ENCODE measurements around the gene PAX7.

The PAX7 gene

GRCh38 chr1:18731591-18732235 is 101.1 kb downstream of the PAX7 start:
- peaks cover 13% of the 10 kb centered on the region; the same call in 1 of the 2 replicates for H4K20me1 ChIP-seq (ENCODE audit: insufficient read depth, low read length)

GRCh38 chr1:18732686-18733085 is 102.0 kb downstream of the PAX7 start:
- no peaks in the 10 kb centered on the region for H3K4me1 ChIP-seq (ENCODE audit: insufficient read depth, low read length)
- H3K9me3 ChIP-seq (ENCODE audit: insufficient read depth, low read length, severe bottlenecking): no peaks in the 10 kb centered on the region
- H3K4me2 ChIP-seq (ENCODE audit: insufficient read depth, low read length): no peak overlapping the region
- peaks cover 21% of the 10 kb centered on the region for H3K27me3 ChIP-seq (ENCODE audit: insufficient read depth, low read length, poor library complexity)
- H3K79me2 ChIP-seq (ENCODE audit: insufficient read depth, low read length): no peaks in the 10 kb centered on the region
- ATAC-seq (ENCODE audit: insufficient read depth, low read depth) (no peak), DNase-seq (no peak)
- no peak overlapping the region for H3K4me3 ChIP-seq (ENCODE audit: low read depth in 1 of 2, low read length in 2 of 2)
- H2AFZ ChIP-seq (ENCODE audit: low read depth, low read length): no peak overlapping the region
- peaks cover 13% of the 10 kb centered on the region; the same call in 1 of the 2 replicates for H4K20me1 ChIP-seq (ENCODE audit: insufficient read depth, low read length)
- TF ChIP-seq EZH2 (IDR thresholded peaks at IDR 0.05; ENCODE audit: borderline replicate concordance, low read depth, low read length, severe bottlenecking): no peak
- TF ChIP-seq, protein P1, sequence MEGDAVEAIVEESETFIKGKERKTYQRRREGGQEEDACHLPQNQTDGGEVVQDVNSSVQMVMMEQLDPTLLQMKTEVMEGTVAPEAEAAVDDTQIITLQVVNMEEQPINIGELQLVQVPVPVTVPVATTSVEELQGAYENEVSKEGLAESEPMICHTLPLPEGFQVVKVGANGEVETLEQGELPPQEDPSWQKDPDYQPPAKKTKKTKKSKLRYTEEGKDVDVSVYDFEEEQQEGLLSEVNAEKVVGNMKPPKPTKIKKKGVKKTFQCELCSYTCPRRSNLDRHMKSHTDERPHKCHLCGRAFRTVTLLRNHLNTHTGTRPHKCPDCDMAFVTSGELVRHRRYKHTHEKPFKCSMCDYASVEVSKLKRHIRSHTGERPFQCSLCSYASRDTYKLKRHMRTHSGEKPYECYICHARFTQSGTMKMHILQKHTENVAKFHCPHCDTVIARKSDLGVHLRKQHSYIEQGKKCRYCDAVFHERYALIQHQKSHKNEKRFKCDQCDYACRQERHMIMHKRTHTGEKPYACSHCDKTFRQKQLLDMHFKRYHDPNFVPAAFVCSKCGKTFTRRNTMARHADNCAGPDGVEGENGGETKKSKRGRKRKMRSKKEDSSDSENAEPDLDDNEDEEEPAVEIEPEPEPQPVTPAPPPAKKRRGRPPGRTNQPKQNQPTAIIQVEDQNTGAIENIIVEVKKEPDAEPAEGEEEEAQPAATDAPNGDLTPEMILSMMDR (IDR thresholded peaks at IDR 0.05; ENCODE audit: borderline replicate concordance, extremely low read depth, low read length, poor library complexity, severe bottlenecking): no peak
- H3K27ac ChIP-seq (ENCODE audit: low read length): no peak overlapping the region
- H3K36me3 ChIP-seq (ENCODE audit: insufficient read depth, low read length): no peaks in the 10 kb centered on the region
- no peak overlapping the region for H3K9ac ChIP-seq (ENCODE audit: low read depth, low read length)

More at GRCh38 chr1:18731591-18732235, 101.1 kb downstream of the PAX7 start:
- ATAC-seq (ENCODE audit: insufficient read depth, low read depth) (no peak), DNase-seq (no peak)
- no peaks in the 10 kb centered on the region for H3K4me1 ChIP-seq (ENCODE audit: insufficient read depth, low read length)
- no peak for TF ChIP-seq EZH2 (IDR thresholded peaks at IDR 0.05; ENCODE audit: borderline replicate concordance, low read depth, low read length, severe bottlenecking)
- TF ChIP-seq, protein P1 (IDR thresholded peaks at IDR 0.05; ENCODE audit: borderline replicate concordance, extremely low read depth, low read length, poor library complexity, severe bottlenecking): no peak
- H3K9me3 ChIP-seq (ENCODE audit: insufficient read depth, low read length, severe bottlenecking): no peaks in the 10 kb centered on the region
- no peak overlapping the region for H2AFZ ChIP-seq (ENCODE audit: low read depth, low read length)
- H3K27me3 ChIP-seq (ENCODE audit: insufficient read depth, low read length, poor library complexity): peaks cover 21% of the 10 kb centered on the region
- no peak overlapping the region for H3K9ac ChIP-seq (ENCODE audit: low read depth, low read length)
- H3K36me3 ChIP-seq (ENCODE audit: insufficient read depth, low read length): no peaks in the 10 kb centered on the region
- H3K4me2 ChIP-seq (ENCODE audit: insufficient read depth, low read length): no peak overlapping the region
- no peak overlapping the region for H3K27ac ChIP-seq (ENCODE audit: low read length)
- no peak overlapping the region for H3K4me3 ChIP-seq (ENCODE audit: low read depth in 1 of 2, low read length in 2 of 2)
- no peaks in the 10 kb centered on the region for H3K79me2 ChIP-seq (ENCODE audit: insufficient read depth, low read length)

GRCh38 chr1:18734001-18734400 is 103.4 kb downstream of the PAX7 start:
- no peaks in the 10 kb centered on the region for H3K79me2 ChIP-seq (ENCODE audit: insufficient read depth, low read length)
- H3K36me3 ChIP-seq (ENCODE audit: insufficient read depth, low read length): no peaks in the 10 kb centered on the region
- ATAC-seq (ENCODE audit: insufficient read depth, low read depth) (no peak), DNase-seq (no peak)
- no peak for TF ChIP-seq EZH2 (IDR thresholded peaks at IDR 0.05; ENCODE audit: borderline replicate concordance, low read depth, low read length, severe bottlenecking)
- TF ChIP-seq, protein P1 (IDR thresholded peaks at IDR 0.05; ENCODE audit: borderline replicate concordance, extremely low read depth, low read length, poor library complexity, severe bottlenecking): no peak
- H4K20me1 ChIP-seq (ENCODE audit: insufficient read depth, low read length): peaks cover 16% of the 10 kb centered on the region; the same call in 1 of the 2 replicates
- H3K9ac ChIP-seq (ENCODE audit: low read depth, low read length): no peak overlapping the region
- H3K4me3 ChIP-seq (ENCODE audit: low read depth in 1 of 2, low read length in 2 of 2): no peak overlapping the region
- H3K4me1 ChIP-seq (ENCODE audit: insufficient read depth, low read length): no peaks in the 10 kb centered on the region
- no peak overlapping the region for H3K4me2 ChIP-seq (ENCODE audit: insufficient read depth, low read length)
- no peak overlapping the region for H2AFZ ChIP-seq (ENCODE audit: low read depth, low read length)
- H3K27me3 ChIP-seq (ENCODE audit: insufficient read depth, low read length, poor library complexity): peaks cover 21% of the 10 kb centered on the region
- no peak overlapping the region for H3K27ac ChIP-seq (ENCODE audit: low read length)
- no peaks in the 10 kb centered on the region for H3K9me3 ChIP-seq (ENCODE audit: insufficient read depth, low read length, severe bottlenecking)
